Astrocyte of the spinal cord (primary cell): ENCODE results near the gene CACNB3.

ENCODE experiments used
- DNase-seq: peaks from one replicate; pipeline ENCODE4 v3.0.0; 2011; ENCODE audit warnings: low read depth, low spot score
- H3K4me3 ChIP-seq: 2 replicates; pipeline ENCODE4 v1.5.1; 2011; ENCODE audit warnings: low read depth, mild to moderate bottlenecking, low read length, moderate library complexity
- in situ Hi-C: cut with HindIII; loops from 2 replicates; pipeline ENCODE4 v1.10.0; 2017; ENCODE audit warnings: low sequenced_read_pairs
- TF ChIP-seq, protein P1 (sequence below): IDR thresholded peaks from 2 replicates; pipeline ENCODE4 v1.5.1; 2012; ENCODE audit warnings: low read depth, mild to moderate bottlenecking, low read length, inconsistent platforms

Gene CACNB3

DNA sequence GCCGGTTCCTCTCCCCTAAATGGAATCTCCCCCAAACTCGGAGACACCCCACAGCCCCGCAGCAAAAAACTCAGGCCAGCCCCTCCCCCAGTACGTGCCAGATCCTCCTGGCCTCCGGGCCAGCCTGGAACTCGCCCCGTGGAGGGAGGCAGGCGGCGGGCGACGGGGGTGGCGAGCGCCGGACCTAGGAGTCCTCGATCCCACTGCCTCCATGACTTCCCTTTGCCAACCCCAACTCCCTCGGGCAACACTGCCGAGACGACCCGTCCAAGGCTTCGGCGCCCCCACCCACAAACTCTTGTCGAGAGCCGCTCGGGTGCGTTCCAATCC lies 29.8 kb upstream of the CACNB3 start:
- TF ChIP-seq, protein P1, sequence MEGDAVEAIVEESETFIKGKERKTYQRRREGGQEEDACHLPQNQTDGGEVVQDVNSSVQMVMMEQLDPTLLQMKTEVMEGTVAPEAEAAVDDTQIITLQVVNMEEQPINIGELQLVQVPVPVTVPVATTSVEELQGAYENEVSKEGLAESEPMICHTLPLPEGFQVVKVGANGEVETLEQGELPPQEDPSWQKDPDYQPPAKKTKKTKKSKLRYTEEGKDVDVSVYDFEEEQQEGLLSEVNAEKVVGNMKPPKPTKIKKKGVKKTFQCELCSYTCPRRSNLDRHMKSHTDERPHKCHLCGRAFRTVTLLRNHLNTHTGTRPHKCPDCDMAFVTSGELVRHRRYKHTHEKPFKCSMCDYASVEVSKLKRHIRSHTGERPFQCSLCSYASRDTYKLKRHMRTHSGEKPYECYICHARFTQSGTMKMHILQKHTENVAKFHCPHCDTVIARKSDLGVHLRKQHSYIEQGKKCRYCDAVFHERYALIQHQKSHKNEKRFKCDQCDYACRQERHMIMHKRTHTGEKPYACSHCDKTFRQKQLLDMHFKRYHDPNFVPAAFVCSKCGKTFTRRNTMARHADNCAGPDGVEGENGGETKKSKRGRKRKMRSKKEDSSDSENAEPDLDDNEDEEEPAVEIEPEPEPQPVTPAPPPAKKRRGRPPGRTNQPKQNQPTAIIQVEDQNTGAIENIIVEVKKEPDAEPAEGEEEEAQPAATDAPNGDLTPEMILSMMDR: no peak

DNA sequence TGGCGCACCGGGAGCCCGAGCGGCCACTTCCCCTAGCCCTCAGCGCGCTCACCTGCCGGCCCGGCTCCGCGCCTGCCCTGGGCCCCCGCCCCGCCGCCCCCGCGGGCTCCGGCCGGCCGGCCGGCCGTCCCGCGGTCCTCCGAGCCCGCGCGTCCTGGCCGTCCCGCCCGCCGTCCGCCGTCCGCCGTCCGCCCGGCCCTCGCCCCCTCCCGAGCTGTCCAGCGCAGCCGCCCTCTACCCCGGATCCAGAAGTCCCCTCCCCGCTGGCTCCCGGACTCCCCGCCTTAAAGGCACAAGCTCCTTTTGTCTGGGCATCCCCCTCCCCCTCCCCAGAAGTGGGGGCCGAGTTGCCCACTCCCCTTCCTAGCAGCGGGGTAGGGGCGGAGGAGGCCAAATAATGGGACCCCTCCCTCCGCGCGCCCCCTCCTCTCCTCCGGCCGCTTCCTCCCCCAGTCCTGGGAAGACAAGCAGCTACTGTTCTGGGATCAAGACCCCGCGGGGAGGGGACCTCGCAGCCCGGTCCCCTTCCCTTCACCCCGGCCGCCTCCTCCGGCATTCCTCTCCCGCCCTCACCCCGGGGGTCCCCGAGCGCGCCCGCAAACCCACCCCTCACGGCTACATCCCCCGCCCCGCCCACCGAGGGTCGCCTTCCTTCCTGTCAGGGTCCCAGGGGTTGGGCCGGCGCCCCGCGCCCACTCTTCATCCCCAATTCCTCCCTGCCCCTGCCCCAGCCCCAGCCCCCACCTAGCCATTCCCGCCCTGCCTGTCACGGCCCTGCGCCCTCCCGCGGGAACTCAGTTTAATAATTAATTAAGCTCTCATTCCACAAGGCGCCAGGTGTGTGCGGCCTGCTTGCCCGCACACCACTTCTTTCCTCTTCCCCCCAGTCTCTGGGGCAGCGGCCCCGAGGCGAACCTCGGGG lies 29.2 kb upstream of the CACNB3 start, which contains the start of gene ADCY6:
Gene ADCY6, minus strand, starts transcription at position 236 of the 922 bp plus-strand sequence. CDS start 5,655 bp downstream, outside the sequence.
- in situ Hi-C loops: no loop called here
- peak within 1 kb of the TSS; percentile 83 for H3K4me3 ChIP-seq
- TF ChIP-seq, protein P1: no peak
- DNase-seq: peak; percentile 79

More for the DNA sequence above, 29.8 kb upstream of the CACNB3 start:
- in situ Hi-C loops: no loop called here
- peak overlapping the region; percentile 83 for H3K4me3 ChIP-seq
- DNase-seq: no peak

GRCh38 chr12:48789858-48790326 lies 28.4 kb upstream of the CACNB3 start:
- in situ Hi-C loops: no loop called here
- TF ChIP-seq, protein P1: no peak
- peak overlapping the region; percentile 83 for H3K4me3 ChIP-seq
- no peak for DNase-seq

- H3K4me3 ChIP-seq: no peak overlapping the region
- in situ Hi-C loops: no loop called here
- no peak for DNase-seq
- TF ChIP-seq, protein P1: no peak
These were observed 24.6 kb upstream of the CACNB3 start for GRCh38 chr12:48793696-48794095.

- no peak overlapping the region for H3K4me3 ChIP-seq
- no peak for DNase-seq
- TF ChIP-seq, protein P1: no peak
- in situ Hi-C loops: no loop called here
These were observed 23.4 kb upstream of the CACNB3 start for GRCh38 chr12:48794870-48795269.

- TF ChIP-seq, protein P1: peak; percentile 94
- DNase-seq: peak; percentile 72
- H3K4me3 ChIP-seq: no peak overlapping the region
- in situ Hi-C loops: no loop called here
These were observed 22.5 kb upstream of the CACNB3 start for GRCh38 chr12:48795550-48796455.
